Aorta (tissue), 5 donors: Measurements from ENCODE around the gene CDC42BPG. TPM values are rescaled to one million over a fixed set of nuclear protein-coding genes. Genes with fewer than 3 reads are reported as not detected.
A peak's percentile ranks its signal among the peaks of the same experiment; 100 is the strongest.

Experiments
- ATAC-seq: fragments of 200-7000 bp; cut with Tn5 transposase; one replicate; pipeline ENCODE4 v1.9.1; 2022; ENCODE audit warnings: moderate library complexity; ENCODE audit not compliant: low FRiP score
- DNase-seq, 2 donors: peaks; one replicate each; pipeline ENCODE4 v3.0.0-alpha.2; 2020
- H3K27ac ChIP-seq, 2 donors: one replicate each; pipeline ENCODE4 v1.5.1; 2013; ENCODE audit warnings: low read length in 2 of 2, mild to moderate bottlenecking in 2 of 2, moderate library complexity in 2 of 2, control low read depth in 1 of 2, inconsistent platforms in 1 of 2, low read depth in 1 of 2
- H3K27me3 ChIP-seq, 2 donors: one replicate each; pipeline ENCODE4 v1.6.1; 2013; ENCODE audit warnings: control low read depth in 1 of 2, low read length in 1 of 2, mild to moderate bottlenecking in 1 of 2, moderate library complexity in 1 of 2; ENCODE audit not compliant: insufficient read depth in 2 of 2, control insufficient read depth in 1 of 2
- H3K36me3 ChIP-seq, 2 donors: one replicate each; pipeline ENCODE4 v1.6.1; 2013; ENCODE audit warnings: control low read depth in 1 of 2, low read length in 1 of 2, mild to moderate bottlenecking in 1 of 2; ENCODE audit not compliant: insufficient read depth in 2 of 2, control insufficient read depth in 1 of 2
- H3K4me1 ChIP-seq, 2 donors: one replicate each; pipeline ENCODE4 v1.6.1; 2013; ENCODE audit warnings: low read length in 2 of 2, control low read depth in 1 of 2, mild to moderate bottlenecking in 1 of 2, moderate library complexity in 1 of 2; ENCODE audit not compliant: insufficient read depth in 2 of 2, control insufficient read depth in 1 of 2
- H3K4me3 ChIP-seq, 2 donors: one replicate each; pipeline ENCODE4 v1.5.1; 2013; ENCODE audit warnings: low read length in 2 of 2, control low read depth in 1 of 2, mild to moderate bottlenecking in 1 of 2
- H3K9me3 ChIP-seq: one replicate; pipeline ENCODE4 v1.6.1; 2013; ENCODE audit warnings: mild to moderate bottlenecking, low read length; ENCODE audit not compliant: control insufficient read depth
- WGBS, 2 donors: extraction: QIAGEN DNeasy Blood & Tissue Kit; methylation state at CpG; one replicate each; pipeline ENCODE4 v1.1.7; 2013; 5-methylcytosine and 5-hydroxymethylcytosine counted together
- intact Hi-C, 2 donors: fragments of 100-400 bp; cut with DNase I; formaldehyde crosslinking; loops; one replicate each; pipeline versions ENCODE4 v1.14.2 to v1.15.0; 2022
- polyA plus RNA-seq, 2 donors: library from polyadenylated mRNA; stranded (reverse); fragments of 200-250 nt; gene quantifications; one replicate each; pipeline ENCODE4 v1.2.3, GENCODE V29; 2013
- total RNA-seq, 2 donors: library from RNA; stranded (reverse); fragmentation: NEBNext Ultra II Directional; extraction: Animal tissue kit (Norgen Biotek cat#: 25700); gene quantifications; one replicate each; pipeline ENCODE4 v1.2.1, GENCODE V29; 2021
- donor health status: healthy with polysubstance abuse.
- donor health status: Bipolar disorder and iron deficiency.
- donor health status: DM: no; HTN: no; CAD: no.
- donor health status: DM: no; HTN: no; CAD: no.
- donor health status: DM: yes; HTN: yes; CAD: no.

Gene CDC42BPG
- total and polyA plus RNA-seq, 4 donors: 0.29 to 6.0 (median 0.86) TPM

GRCh38 chr11:64876229-64876750 is 31.8 kb upstream of the CDC42BPG start:
- Histone ChIP-seq H3K27ac (peak overlapping the region; percentile 1 to 74), H3K9me3 (no peaks in the 10 kb centered on the region), H3K36me3 (peaks cover 0 to 7% of the 10 kb centered on the region in 2 donors), H3K4me1 (peaks cover 0 to 2% of the 10 kb centered on the region in 2 donors), H3K4me3 (peak overlapping the region; percentile 8 to 50), H3K27me3 (peaks cover 0 to 2% of the 10 kb centered on the region in 2 donors)
- DNase-seq: peak in 1 of 2 donors; percentile 71
- ATAC-seq: no peak
- 2 to 3% methylated on average over 11 of the region's 11 CpGs for WGBS, 2 donors
- intact Hi-C loops: no loop called here

GRCh38 chr11:64875369-64876228 is 31.1 kb upstream of the CDC42BPG start:
- Histone ChIP-seq H3K27ac (peak overlapping the region in 1 of 2 donors; percentile 74), H3K9me3 (no peaks in the 10 kb centered on the region), H3K4me1 (peaks cover 0 to 2% of the 10 kb centered on the region in 2 donors), H3K4me3 (peak overlapping the region; percentile 4 to 50), H3K36me3 (peaks cover 0 to 7% of the 10 kb centered on the region in 2 donors), H3K27me3 (peaks cover 0 to 2% of the 10 kb centered on the region in 2 donors)
- ATAC-seq (no peak), DNase-seq (peak in 1 of 2 donors; percentile 75)
- 34 to 45% methylated on average over 17 of the region's 17 CpGs for WGBS, 2 donors
- intact Hi-C loops: no loop called here

- no peak overlapping the region for H3K27ac ChIP-seq
- 84 to 85% methylated on average over 29 of the region's 29 CpGs for WGBS, 2 donors
- no peak overlapping the region for H3K4me3 ChIP-seq
- peaks cover 0 to 2% of the 10 kb centered on the region in 2 donors for H3K4me1 ChIP-seq
- intact Hi-C loops: no loop called here
- peaks cover 0 to 2% of the 10 kb centered on the region in 2 donors for H3K27me3 ChIP-seq
- DNase-seq: peak in 1 of 2 donors; percentile 51
- no peaks in the 10 kb centered on the region for H3K9me3 ChIP-seq
- H3K36me3 ChIP-seq: peaks cover 0 to 7% of the 10 kb centered on the region in 2 donors
- ATAC-seq: no peak
Measured at GRCh38 chr11:64874308-64875240, 30.1 kb upstream of the CDC42BPG start.

- intact Hi-C loops: no loop called here
- DNase-seq (no peak), ATAC-seq (no peak)
- 66 to 67% methylated on average over 8 of the region's 8 CpGs for WGBS, 2 donors
- H3K4me1 ChIP-seq: peaks cover 0 to 2% of the 10 kb centered on the region in 2 donors
- H3K27me3 ChIP-seq: no peaks in the 10 kb centered on the region
- no peaks in the 10 kb centered on the region for H3K9me3 ChIP-seq
- H3K4me3 ChIP-seq: no peak overlapping the region
- no peak overlapping the region for H3K27ac ChIP-seq
- peaks cover 0 to 7% of the 10 kb centered on the region in 2 donors for H3K36me3 ChIP-seq
Measured at GRCh38 chr11:64872790-64873488, 28.5 kb upstream of the CDC42BPG start.

GRCh38 chr11:64871492-64871891 is 27.0 kb upstream of the CDC42BPG start:
- peaks cover 0 to 7% of the 10 kb centered on the region in 2 donors for H3K36me3 ChIP-seq
- H3K4me1 ChIP-seq: peaks cover 0 to 2% of the 10 kb centered on the region in 2 donors

GRCh38 chr11:64870893-64871466 is 26.5 kb upstream of the CDC42BPG start:
- peak in 1 of 2 donors; percentile 72 for DNase-seq
- H3K36me3 ChIP-seq: peaks cover 0 to 7% of the 10 kb centered on the region in 2 donors
- no peaks in the 10 kb centered on the region for H3K27me3 ChIP-seq
- intact Hi-C loops: no loop called here
- peak overlapping the region in 1 of 2 donors; percentile 75 for H3K27ac ChIP-seq
- peaks cover 0 to 2% of the 10 kb centered on the region in 2 donors for H3K4me1 ChIP-seq
- H3K9me3 ChIP-seq: no peaks in the 10 kb centered on the region
- no peak for ATAC-seq
- WGBS, 2 donors: 50 to 56% methylated on average over 19 to 20 of the region's 20 CpGs
- no peak overlapping the region for H3K4me3 ChIP-seq

More at GRCh38 chr11:64871492-64871891, 27.0 kb upstream of the CDC42BPG start:
- DNase-seq: no peak
- WGBS, 2 donors: 63 to 65% methylated on average over 3 of the region's 3 CpGs
- intact Hi-C loops: no loop called here
- Histone ChIP-seq H3K27me3 (no peaks in the 10 kb centered on the region), H3K4me3 (no peak overlapping the region), H3K27ac (no peak overlapping the region), H3K9me3 (no peaks in the 10 kb centered on the region)
- ATAC-seq: no peak

GRCh38 chr11:64870176-64870892 is 25.9 kb upstream of the CDC42BPG start:
- H3K27ac ChIP-seq: peak overlapping the region; percentile 47 to 75
- ATAC-seq (peak; percentile 73), DNase-seq (peak; percentile 79 to 95)
- intact Hi-C loops: no loop called here
- WGBS, 2 donors: 20 to 22% methylated on average over 19 of the region's 19 CpGs
- H3K9me3 ChIP-seq: no peaks in the 10 kb centered on the region
- H3K27me3 ChIP-seq: no peaks in the 10 kb centered on the region
- H3K36me3 ChIP-seq: peaks cover 0 to 7% of the 10 kb centered on the region in 2 donors
- H3K4me3 ChIP-seq: no peak overlapping the region
- peaks cover 0 to 2% of the 10 kb centered on the region in 2 donors for H3K4me1 ChIP-seq
